HG03439 (cell line): ENCODE results near the gene CACNA1I.

Experiments used
- ATAC-seq: cut with Tn5 transposase; IDR thresholded peaks from one replicate; pipeline ENCODE4 v1.9.1; 2021; ENCODE audit warnings: mild to moderate bottlenecking, moderate library complexity; ENCODE audit not compliant: unreplicated experiment

Gene CACNA1I

DNA sequence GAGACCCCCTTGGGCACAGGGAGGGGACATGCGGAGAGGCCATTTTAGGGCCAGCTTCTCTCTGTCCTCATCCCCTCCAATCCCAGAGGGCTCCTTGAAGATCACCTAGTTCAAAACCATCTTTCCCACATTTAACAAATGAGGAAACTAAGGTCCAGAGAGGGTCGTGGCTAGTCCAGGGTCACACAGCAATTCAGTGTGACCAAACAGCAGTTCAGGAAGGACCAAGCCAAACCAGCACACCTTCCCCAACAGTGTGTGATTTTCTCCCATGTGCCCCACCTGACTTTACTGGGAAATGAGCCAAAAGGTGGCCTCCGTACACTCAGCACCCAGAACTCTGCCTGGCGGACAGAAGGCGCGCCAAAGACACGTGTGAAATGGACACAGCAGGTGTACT is 51.3 kb downstream of the CACNA1I start:
- ATAC-seq, result no peak

GRCh38 chr22:39622881-39623367 is 52.4 kb downstream of the CACNA1I start:
- no peak for ATAC-seq

- ATAC-seq, result no peak
Measured at GRCh38 chr22:39623603-39624500, 53.3 kb downstream of the CACNA1I start.

DNA sequence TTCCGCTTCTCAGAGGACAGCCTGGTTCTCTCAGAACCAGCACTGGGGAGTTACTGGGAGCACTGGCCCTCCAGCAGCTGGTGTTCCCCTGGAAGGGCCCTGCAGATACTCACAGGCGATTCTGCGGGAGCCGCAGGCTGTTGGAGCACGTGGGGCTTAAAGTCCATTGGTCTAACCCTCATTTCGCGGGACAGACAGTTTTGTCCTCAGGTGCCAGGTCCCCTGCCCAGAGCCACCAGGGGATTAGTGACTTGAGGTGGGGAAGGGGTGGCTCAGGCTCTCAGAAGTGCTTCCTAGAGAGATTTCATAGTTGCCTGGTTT is 53.9 kb downstream of the CACNA1I start:
- no peak for ATAC-seq

DNA sequence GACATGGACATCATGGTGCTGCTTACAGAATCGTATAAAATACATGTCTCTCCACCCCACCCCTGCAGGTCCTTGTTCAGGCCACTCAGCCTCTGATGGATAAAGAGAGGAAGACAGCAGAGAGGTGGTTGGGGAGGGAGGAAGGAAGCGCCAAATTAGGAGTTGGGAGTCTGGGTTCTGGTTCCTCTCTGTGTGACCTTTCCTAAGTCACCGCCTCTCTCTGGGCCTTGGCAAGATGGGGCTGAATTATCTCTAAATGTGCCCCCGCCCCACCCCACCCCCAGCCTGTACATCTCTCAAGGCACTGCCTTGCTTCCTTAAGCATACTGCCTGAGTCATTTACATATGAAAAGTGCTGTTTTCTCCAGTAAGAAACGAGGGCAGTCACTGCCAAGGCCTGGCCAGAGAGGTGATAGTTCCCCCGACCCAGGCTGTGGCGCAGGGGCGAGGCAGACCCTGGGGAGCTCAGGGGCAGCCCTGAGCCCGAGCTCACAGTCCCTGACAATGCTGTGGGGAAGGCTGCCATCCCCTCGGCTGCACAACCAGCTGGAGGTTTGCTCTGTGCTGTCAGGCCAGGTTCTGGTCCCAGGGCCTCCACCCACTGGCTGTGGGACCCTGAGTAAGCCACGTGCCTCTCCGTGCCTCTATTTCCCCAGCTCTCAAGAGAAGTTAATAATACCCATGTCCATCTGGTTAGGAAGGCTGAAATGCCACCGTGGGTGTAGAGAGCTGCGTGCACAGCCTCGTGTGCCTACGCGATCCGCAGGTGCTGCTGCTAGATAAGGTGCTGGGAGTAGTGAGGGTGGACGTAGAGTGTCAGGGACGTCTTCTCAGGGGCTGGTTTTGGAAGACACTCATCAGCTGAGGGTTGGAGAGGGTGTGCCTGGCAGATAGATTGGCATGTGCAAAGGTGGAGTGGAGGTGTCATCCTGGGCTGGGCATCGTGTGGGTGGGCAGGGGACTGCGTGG is 55.3 kb downstream of the CACNA1I start:
- ATAC-seq, result no peak

GRCh38 chr22:39627208-39627607 is 56.7 kb downstream of the CACNA1I start:
- ATAC-seq, result no peak

GRCh38 chr22:39627865-39628562 is 57.5 kb downstream of the CACNA1I start:
- no peak for ATAC-seq

DNA sequence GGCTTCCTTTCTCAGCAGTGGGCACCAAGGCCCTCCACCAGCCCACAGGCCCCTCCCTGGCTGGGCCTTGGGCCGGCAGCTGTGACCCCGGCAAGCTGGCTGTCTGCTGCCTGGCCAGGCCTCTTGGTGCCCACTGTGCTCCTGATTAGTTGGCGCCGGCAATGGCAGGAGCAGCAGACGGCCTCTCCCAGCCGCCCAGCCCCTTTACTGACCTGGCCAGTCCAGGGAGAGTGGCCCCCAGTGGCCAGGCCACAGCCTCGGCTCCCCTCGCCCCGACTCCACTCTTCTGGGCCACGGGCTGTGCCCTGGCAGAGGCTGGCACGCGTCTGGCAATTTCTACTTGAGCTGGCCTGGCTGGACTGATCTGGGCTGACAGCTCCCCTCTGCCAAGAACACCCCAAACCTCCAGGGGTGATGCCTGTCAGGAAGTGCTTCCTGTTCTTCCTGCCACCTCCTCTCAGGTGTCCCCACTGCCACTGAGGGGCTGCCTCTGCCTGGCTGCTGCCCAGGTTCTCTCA is 58.1 kb downstream of the CACNA1I start:
- ATAC-seq, result no peak

GRCh38 chr22:39629851-39630250 is 59.3 kb downstream of the CACNA1I start:
- ATAC-seq, result no peak

DNA sequence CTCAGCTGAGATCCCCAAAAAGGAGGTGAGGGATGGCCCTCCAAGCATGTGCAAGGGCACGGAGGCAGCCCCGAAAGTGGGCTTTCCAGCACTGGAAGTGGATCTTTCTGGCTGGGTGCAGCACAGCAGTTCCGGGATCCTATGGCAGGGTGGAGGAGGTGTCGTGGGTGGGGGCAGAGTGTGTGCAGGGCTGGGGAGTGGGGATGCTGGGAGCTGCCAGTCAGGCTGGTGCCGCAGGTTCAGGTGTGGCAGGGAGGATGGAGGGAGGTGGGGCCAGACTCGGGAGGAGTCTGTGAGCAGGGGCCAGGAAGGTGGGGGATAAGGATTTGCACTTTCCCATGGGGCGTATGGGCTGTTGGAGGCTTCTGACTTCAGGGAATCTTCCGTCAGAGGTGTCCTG is 60.2 kb downstream of the CACNA1I start:
- no peak for ATAC-seq

- ATAC-seq, result no peak
Measured at GRCh38 chr22:39631381-39632286, 61.1 kb downstream of the CACNA1I start.

DNA sequence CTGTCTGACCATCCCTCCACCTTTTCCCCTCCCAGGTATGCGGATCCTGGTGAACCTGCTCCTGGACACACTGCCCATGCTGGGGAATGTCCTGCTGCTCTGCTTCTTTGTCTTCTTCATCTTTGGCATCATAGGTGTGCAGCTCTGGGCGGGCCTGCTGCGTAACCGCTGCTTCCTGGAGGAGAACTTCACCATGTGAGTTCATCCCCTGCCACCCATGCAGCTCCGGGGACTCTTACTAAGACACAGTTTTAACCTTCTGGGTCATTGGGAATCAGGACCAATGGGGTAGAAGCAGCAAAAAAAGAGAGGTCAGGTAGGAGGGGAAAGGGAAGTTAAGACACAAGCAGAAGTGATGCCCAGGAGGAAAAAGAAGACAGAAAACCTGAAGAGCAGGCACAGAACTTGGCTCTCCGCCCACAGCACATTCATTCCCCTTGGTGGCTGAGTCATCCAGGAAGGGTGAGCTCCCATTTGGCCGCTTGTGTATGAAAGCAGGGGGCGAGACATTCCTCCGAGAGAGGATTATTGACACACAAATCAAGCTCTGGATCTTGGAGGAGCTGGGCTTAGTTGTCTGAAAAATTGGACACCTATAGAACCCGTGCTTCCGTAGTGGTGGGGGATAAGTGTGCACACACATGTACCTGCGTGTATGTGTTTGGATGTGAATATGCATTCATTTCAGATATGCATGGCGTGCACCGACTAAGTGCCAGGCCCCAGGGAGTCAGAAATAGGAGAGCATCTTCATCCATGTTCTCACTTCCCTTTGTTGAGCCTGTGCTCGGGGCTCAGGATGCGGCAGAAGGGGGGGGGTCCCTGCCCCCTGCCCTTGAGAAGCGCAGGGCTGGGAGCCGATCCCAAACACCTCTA is 64.2 kb downstream of the CACNA1I start:
- no peak for ATAC-seq

DNA sequence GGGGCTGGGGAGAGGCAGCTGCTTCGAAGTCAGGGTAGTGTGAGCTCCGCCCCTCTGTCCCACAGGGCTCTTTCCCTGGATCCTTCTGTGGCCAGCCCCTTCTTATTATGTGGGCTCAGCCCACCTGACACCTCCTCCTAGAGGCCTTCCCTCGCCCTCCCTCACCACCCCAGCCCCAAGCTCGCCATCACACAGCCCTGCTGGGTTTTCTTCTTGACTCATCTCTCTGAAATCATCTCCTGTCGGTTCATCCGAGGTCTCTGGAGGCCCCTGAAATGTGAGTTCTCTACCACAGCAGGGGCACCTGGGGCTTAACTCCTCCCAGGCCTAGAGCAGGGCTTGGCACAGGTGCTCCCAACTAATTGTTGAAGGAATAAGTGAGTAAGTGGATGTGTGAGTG is 65.2 kb downstream of the CACNA1I start:
- ATAC-seq, result no peak

- ATAC-seq, result no peak
Measured at GRCh38 chr22:39638958-39639357, 68.4 kb downstream of the CACNA1I start.

GRCh38 chr22:39641660-39642310 is 71.2 kb downstream of the CACNA1I start:
- ATAC-seq, result no peak

DNA sequence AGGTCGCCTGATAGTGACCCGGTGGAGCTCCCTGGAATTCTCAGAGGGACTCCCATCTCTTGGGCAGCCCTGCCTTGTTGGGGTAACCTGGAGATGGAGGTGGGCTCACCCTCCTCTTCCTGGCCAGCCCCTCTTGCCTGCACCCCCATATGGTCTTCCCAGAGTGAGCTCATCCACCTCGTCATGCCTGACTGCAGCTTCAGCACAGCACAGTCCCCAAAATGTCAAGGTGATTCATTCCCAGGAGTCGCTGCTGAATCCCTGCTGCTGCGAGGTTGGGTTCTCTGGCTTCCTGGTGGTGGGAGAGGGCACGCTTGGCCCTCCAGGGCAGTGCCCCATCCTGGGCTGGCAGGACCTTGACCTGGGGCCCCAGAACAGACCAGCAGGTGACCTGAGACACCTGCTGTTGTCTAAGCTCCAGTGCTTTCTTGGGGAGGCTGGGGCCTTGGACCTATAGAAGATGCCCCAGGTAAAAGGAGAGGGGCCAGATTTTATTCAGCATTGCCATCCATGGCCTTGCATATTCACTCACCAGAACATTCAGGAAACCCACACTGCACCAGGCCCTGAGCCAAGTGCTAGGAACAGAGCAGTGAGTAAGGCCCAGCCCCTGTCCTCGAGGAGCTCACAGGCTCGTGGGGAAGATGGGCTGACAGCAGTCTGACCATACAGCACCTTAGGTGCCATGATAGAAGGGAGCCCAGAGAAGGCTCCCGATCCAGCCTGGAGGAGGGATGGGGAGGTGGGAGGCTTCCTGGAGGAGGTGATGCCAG is 72.9 kb downstream of the CACNA1I start:
- ATAC-seq, result no peak

- no peak for ATAC-seq
Measured at GRCh38 chr22:39645532-39645931, 75.0 kb downstream of the CACNA1I start.
